Measurements from ENCODE around the gene MGLL. TPM values are rescaled to one million over a fixed set of nuclear protein-coding genes. Genes with fewer than 3 reads are reported as not detected.
"Not testable (repeated sequence)": the region's sequence is repeated elsewhere in the genome, so short reads cannot be mapped to it uniquely, and the experiment has no call there.

The MGLL gene
- total RNA-seq, 1 donor from 2014 or later = 2.5 TPM

GRCh38 chr3:127660621-127661251 is 161.6 kb downstream of the MGLL start:
- Mint-ChIP-seq H3K36me3 (peaks cover 9% of the 10 kb centered on the region), H3K27ac (no peak overlapping the region), H3K4me1 (peaks cover 24% of the 10 kb centered on the region), H3K27me3 (ENCODE audit: low read depth) (no peaks in the 10 kb centered on the region), H3K9me3 (no peaks in the 10 kb centered on the region), H3K4me3 (no peak overlapping the region)
- TF ChIP-seq, protein P1, sequence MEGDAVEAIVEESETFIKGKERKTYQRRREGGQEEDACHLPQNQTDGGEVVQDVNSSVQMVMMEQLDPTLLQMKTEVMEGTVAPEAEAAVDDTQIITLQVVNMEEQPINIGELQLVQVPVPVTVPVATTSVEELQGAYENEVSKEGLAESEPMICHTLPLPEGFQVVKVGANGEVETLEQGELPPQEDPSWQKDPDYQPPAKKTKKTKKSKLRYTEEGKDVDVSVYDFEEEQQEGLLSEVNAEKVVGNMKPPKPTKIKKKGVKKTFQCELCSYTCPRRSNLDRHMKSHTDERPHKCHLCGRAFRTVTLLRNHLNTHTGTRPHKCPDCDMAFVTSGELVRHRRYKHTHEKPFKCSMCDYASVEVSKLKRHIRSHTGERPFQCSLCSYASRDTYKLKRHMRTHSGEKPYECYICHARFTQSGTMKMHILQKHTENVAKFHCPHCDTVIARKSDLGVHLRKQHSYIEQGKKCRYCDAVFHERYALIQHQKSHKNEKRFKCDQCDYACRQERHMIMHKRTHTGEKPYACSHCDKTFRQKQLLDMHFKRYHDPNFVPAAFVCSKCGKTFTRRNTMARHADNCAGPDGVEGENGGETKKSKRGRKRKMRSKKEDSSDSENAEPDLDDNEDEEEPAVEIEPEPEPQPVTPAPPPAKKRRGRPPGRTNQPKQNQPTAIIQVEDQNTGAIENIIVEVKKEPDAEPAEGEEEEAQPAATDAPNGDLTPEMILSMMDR (IDR thresholded peaks at IDR 0.05; ENCODE audit: unreplicated experiment) = no peak
- DNase-seq (ENCODE audit: low spot score in 2 of 2, unreplicated experiment in 2 of 2) = no peak

DNA sequence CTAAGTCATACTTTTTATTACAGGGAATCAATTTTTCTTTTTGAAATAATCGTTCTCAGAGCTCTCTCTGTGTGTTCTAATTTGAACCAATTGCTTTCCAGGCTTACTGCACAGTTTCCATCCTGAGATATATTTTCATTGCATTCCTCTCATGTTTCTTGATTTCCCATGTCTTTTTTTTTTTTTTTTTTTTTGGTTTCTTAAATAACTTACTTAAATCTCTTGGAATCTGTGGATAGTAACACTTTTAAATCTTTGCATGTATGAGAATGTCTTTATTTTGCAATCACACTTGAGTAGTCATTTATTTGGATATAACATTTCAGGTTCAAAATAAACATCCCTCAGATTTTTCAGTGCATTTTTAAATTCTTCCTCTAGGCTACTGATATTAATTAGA is 164.1 kb downstream of the MGLL start:
- peaks cover 2% of the 10 kb centered on the region for H3K36me3 Mint-ChIP-seq
- peaks cover 26% of the 10 kb centered on the region for H3K4me1 Mint-ChIP-seq
- H3K27ac Mint-ChIP-seq = peak overlapping the region; percentile 35
- no peak overlapping the region for H3K4me3 Mint-ChIP-seq
- H3K27me3 Mint-ChIP-seq (ENCODE audit: low read depth) = no peaks in the 10 kb centered on the region
- H3K9me3 Mint-ChIP-seq = no peaks in the 10 kb centered on the region
- no peak for DNase-seq (ENCODE audit: low spot score in 2 of 2, unreplicated experiment in 2 of 2)
- TF ChIP-seq, protein P1 (IDR thresholded peaks at IDR 0.05; ENCODE audit: unreplicated experiment) = no peak

DNA sequence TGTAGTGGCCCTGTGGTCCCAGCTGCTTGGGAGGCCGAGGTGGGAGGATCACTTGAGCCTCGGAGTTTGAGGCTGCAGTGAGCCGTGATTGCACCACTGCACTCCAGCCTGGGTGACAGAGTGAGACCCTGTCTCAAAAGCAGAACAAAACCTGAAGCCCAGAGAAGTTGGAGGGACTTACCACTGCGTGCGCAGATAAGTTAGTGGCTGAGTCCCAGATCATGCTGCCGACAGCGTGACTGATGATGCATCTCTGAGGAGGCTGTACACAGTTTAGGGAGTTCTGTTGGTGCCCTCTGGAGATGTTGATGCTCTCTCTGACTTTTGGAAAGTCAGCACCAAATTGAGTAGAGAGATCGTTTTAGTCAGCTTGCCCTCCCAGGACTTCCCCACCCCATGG is 165.4 kb downstream of the MGLL start:
- TF ChIP-seq, protein P1 (IDR thresholded peaks at IDR 0.05; ENCODE audit: unreplicated experiment) = no peak
- Mint-ChIP-seq H3K27ac (no peak overlapping the region), H3K9me3 (no peaks in the 10 kb centered on the region), H3K27me3 (ENCODE audit: low read depth) (no peaks in the 10 kb centered on the region), H3K4me1 (peaks cover 26% of the 10 kb centered on the region), H3K36me3 (peaks cover 2% of the 10 kb centered on the region), H3K4me3 (no peak overlapping the region)
- DNase-seq (ENCODE audit: low spot score in 2 of 2, unreplicated experiment in 2 of 2) = no peak

DNA sequence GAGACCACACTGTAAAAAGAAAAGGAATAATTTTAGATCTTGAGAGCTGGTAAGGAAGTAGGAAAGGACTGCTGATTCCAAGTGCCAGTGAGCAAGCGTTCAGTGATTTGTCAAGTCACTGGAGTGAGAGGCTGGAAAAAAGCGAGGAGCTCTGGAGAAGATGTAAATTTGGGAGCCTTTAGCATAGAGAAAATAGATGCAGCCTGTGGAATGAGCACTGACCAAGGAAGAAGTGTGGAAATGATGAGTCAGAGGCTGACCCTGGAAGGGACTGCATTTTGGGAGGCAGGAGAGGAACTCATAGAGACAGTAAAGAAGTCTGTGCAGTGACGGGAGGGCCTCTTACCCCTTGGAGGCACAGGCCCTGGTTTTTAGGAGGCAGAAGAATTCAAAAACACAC is 166.7 kb downstream of the MGLL start:
- TF ChIP-seq, protein P1 (IDR thresholded peaks at IDR 0.05; ENCODE audit: unreplicated experiment) = no peak
- H3K4me1 Mint-ChIP-seq = peaks cover 26% of the 10 kb centered on the region
- DNase-seq (ENCODE audit: low spot score in 2 of 2, unreplicated experiment in 2 of 2) = no peak
- peaks cover 2% of the 10 kb centered on the region for H3K36me3 Mint-ChIP-seq
- no peak overlapping the region for H3K27ac Mint-ChIP-seq
- H3K27me3 Mint-ChIP-seq (ENCODE audit: low read depth) = no peaks in the 10 kb centered on the region
- no peaks in the 10 kb centered on the region for H3K9me3 Mint-ChIP-seq
- no peak overlapping the region for H3K4me3 Mint-ChIP-seq

DNA sequence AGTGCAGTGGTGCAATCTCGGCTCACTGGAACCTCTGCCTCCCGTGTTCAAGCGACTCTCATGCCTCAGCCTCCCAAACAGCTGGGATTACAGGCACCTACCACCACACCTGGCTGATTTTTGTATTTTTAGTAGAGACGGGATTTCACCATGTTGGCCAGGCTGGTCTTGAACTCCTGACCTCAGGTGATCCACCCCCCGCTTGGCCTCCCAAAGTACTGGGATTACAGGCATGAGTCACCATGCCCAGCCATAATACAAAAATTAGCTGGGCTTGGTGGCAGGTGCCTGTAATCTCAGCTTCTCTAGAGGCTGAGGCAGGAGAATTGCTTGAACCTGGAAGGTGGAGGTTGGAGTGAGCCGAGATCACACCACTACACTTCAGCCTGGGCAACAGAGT is 167.3 kb downstream of the MGLL start:
- H3K9me3 Mint-ChIP-seq; H3K27ac Mint-ChIP-seq; DNase-seq (ENCODE audit: low spot score in 2 of 2, unreplicated experiment in 2 of 2); H3K4me3 Mint-ChIP-seq; H3K36me3 Mint-ChIP-seq; H3K27me3 Mint-ChIP-seq (ENCODE audit: low read depth): not testable (repeated sequence)
- H3K4me1 Mint-ChIP-seq = peaks cover 26% of the 10 kb centered on the region

DNA sequence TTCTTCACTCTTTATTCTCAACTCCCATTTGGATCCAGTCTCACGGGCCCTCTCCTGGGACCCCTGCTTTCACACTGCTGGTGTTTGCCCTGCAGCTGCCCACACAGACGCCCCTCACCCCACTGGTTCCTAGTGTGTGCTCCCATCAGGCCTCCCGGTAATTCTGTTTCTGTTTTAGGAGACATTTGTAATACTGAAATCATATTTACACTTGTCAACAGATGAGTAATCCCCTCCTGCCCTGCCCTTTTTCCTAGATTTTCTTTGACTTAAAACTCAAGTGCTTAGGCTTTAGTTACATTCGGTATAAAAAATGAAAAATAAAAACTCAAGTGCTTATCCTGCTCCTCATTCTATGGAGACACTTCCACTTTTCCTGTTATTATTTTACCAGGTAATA is 167.9 kb downstream of the MGLL start:
- no peak for DNase-seq (ENCODE audit: low spot score in 2 of 2, unreplicated experiment in 2 of 2)
- H3K27ac Mint-ChIP-seq = no peak overlapping the region
- H3K9me3 Mint-ChIP-seq = no peaks in the 10 kb centered on the region
- TF ChIP-seq, protein P1 (IDR thresholded peaks at IDR 0.05; ENCODE audit: unreplicated experiment) = no peak
- H3K27me3 Mint-ChIP-seq (ENCODE audit: low read depth) = no peaks in the 10 kb centered on the region
- no peak overlapping the region for H3K4me3 Mint-ChIP-seq
- no peaks in the 10 kb centered on the region for H3K36me3 Mint-ChIP-seq
- H3K4me1 Mint-ChIP-seq = peaks cover 23% of the 10 kb centered on the region

Measured in mesothelial cell of epicardium (in vitro differentiated cells).